Measurements from ENCODE around the gene IL26. TPM values are rescaled to one million over a fixed set of nuclear protein-coding genes. Genes with fewer than 3 reads are reported as not detected.

IL26 gene
- total RNA-seq, 4 donors from 2014 or later, result not detected

GRCh38 chr12:68157380-68157779, 68.2 kb downstream of the IL26 start:
- DNase-seq (ENCODE audit: low spot score in 2 of 2), result no peak
- no peak overlapping the region for H3K27ac ChIP-seq
- no peak for TF ChIP-seq POLR2A (IDR thresholded peaks at IDR 0.05)
- no peak for TF ChIP-seq POLR2AphosphoS5 (IDR thresholded peaks at IDR 0.05)
- TF ChIP-seq, protein P1, sequence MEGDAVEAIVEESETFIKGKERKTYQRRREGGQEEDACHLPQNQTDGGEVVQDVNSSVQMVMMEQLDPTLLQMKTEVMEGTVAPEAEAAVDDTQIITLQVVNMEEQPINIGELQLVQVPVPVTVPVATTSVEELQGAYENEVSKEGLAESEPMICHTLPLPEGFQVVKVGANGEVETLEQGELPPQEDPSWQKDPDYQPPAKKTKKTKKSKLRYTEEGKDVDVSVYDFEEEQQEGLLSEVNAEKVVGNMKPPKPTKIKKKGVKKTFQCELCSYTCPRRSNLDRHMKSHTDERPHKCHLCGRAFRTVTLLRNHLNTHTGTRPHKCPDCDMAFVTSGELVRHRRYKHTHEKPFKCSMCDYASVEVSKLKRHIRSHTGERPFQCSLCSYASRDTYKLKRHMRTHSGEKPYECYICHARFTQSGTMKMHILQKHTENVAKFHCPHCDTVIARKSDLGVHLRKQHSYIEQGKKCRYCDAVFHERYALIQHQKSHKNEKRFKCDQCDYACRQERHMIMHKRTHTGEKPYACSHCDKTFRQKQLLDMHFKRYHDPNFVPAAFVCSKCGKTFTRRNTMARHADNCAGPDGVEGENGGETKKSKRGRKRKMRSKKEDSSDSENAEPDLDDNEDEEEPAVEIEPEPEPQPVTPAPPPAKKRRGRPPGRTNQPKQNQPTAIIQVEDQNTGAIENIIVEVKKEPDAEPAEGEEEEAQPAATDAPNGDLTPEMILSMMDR (IDR thresholded peaks at IDR 0.05), result no peak
- no peak for TF ChIP-seq EP300 (IDR thresholded peaks at IDR 0.05)
- H3K27me3 ChIP-seq, result no peaks in the 10 kb centered on the region
- no peaks in the 10 kb centered on the region for H3K36me3 ChIP-seq
- H3K9me3 ChIP-seq, result no peaks in the 10 kb centered on the region
- 74% methylated on average over 4 of the region's 4 CpGs for WGBS
- H3K4me3 ChIP-seq, result no peak overlapping the region
- H3K4me1 ChIP-seq, result no peaks in the 10 kb centered on the region

GRCh38 chr12:68156636-68157035, 69.0 kb downstream of the IL26 start:
- Histone ChIP-seq H3K27ac (no peak overlapping the region), H3K9me3 (no peaks in the 10 kb centered on the region), H3K27me3 (no peaks in the 10 kb centered on the region), H3K4me3 (no peak overlapping the region), H3K4me1 (no peaks in the 10 kb centered on the region), H3K36me3 (no peaks in the 10 kb centered on the region)
- WGBS, result 59% methylated on average over 1 of the region's 1 CpG
- DNase-seq (ENCODE audit: low spot score in 2 of 2), result no peak
- TF ChIP-seq, protein P1 (IDR thresholded peaks at IDR 0.05), result no peak
- TF ChIP-seq EP300 (IDR thresholded peaks at IDR 0.05) (no peak), POLR2AphosphoS5 (IDR thresholded peaks at IDR 0.05) (no peak), POLR2A (IDR thresholded peaks at IDR 0.05) (no peak)

DNA sequence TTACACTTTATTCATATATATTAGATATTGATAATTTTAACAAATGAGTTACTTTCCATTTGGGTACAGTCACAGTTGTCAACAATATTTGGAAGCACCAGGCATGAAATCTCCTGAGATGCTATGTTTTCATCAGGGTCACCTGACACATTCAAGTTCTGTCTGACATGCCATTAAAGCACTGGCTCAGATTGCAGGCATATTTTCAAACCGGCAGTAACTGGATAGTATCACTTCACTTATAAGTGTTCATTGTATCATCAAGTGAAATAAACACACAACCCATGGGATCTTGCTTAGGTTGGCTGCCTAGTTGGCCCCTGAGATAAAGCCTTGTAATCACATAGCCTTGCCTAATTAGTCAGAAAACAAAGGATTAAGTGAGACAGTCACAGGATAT, 70.8 kb downstream of the IL26 start:
- no peaks in the 10 kb centered on the region for H3K27me3 ChIP-seq
- no peak overlapping the region for H3K27ac ChIP-seq
- H3K4me3 ChIP-seq, result no peak overlapping the region
- no peaks in the 10 kb centered on the region for H3K9me3 ChIP-seq
- no peak for DNase-seq (ENCODE audit: low spot score in 2 of 2)
- no peaks in the 10 kb centered on the region for H3K4me1 ChIP-seq
- WGBS, result 46% methylated on average over 1 of the region's 1 CpG
- TF ChIP-seq, protein P1 (IDR thresholded peaks at IDR 0.05), result no peak
- no peak for TF ChIP-seq POLR2A (IDR thresholded peaks at IDR 0.05)
- no peak for TF ChIP-seq EP300 (IDR thresholded peaks at IDR 0.05)
- TF ChIP-seq POLR2AphosphoS5 (IDR thresholded peaks at IDR 0.05), result no peak
- H3K36me3 ChIP-seq, result no peaks in the 10 kb centered on the region

Other genes starting within 250 kb of the IL26 start
- gene IFNG-AS1, start 236.4 kb downstream of the IL26 start, total RNA-seq, result not detected
- not detected for gene IFNG, start 66.1 kb downstream of the IL26 start, total RNA-seq
- gene IL22, start 27.8 kb upstream of the IL26 start, total RNA-seq, result not detected
- gene MDM1, start 106.6 kb upstream of the IL26 start, total RNA-seq, result 10 to 100 TPM in 1 of 4 donors, 1 to 10 TPM in 3; 4.1 to 10.2 (median 7.0) TPM

All from suprapubic skin (tissue), 4 donors.